Globus pallidus (tissue), 1 donor: ENCODE data around the gene C1QTNF3.
"Not testable (repeated sequence)": the region's sequence is repeated elsewhere in the genome, so short reads cannot be mapped to it uniquely, and the experiment has no call there.

ENCODE experiments used
- DNase-seq: peaks from one replicate; pipeline ENCODE4 v3.0.0-alpha.2; 2015; ENCODE audit warnings: low spot score

Gene C1QTNF3, protein sequence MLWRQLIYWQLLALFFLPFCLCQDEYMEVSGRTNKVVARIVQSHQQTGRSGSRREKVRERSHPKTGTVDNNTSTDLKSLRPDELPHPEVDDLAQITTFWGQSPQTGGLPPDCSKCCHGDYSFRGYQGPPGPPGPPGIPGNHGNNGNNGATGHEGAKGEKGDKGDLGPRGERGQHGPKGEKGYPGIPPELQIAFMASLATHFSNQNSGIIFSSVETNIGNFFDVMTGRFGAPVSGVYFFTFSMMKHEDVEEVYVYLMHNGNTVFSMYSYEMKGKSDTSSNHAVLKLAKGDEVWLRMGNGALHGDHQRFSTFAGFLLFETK

GRCh38 chr5:34043099-34043876, at the start of gene C1QTNF3:
Gene C1QTNF3 (minus strand): TSS chr5:34043213. CDS start chr5:34043125, 88 bp downstream.
- peak; percentile 26 for DNase-seq

DNA sequence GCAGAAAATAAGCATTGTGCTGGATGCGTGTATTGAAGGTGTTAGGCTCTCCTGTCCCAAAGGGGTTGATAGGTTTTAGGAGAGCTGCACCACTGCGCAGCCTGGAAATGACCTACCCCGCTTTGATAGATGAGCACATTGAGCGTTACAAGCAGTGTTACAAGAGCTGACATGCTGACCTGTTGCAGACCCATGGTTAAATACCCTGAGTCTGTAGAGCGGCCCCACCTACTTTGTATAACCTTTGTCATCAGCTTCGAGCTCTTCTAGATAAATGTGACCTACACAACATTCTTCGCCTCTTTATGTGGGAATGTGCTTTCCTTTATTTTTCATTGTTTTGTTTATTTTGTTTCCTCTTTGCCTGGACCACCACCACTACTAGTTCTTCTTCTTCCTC, 48.0 kb upstream of the C1QTNF3 start:
- not testable (repeated sequence) for DNase-seq

DNA sequence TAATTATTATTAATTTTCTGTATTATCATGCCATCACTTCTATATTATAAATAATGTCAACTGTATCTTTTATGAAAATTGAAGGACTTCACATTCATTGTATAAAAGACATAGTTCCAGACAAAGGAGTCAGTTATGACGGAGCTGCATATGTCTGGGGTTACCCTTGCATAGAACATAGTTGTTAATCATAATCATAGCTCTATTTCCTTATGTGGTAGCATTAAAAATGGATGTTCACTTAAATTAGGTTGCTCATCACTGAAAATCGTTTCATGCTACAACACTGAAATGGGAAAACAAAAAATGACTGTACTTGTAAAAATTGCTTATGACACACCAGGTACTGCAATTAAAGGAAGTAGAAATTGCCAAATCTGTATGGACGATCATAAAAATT, 46.8 kb upstream of the C1QTNF3 start:
- not testable (repeated sequence) for DNase-seq

DNA sequence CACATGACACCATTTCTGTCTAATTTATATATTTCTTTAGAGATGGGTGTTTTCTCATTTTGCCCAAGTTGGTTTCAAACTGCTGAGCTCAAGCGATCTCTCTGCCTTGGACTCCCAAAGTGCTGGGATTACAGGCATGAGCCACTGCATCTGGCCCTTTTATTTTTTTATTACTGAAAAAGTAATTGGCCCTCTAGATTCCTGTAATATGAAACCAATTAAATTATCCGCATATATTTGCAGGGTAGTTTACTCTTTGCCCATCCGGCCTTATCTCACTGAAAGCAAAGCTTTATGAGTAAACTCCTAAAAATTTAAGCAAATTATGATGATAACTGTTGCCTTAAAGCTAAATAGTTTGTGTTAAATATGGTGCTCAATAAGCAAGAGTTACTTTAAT, 44.7 kb upstream of the C1QTNF3 start:
- DNase-seq, result not testable (repeated sequence)

- not testable (repeated sequence) for DNase-seq
These were observed 40.9 kb upstream of the C1QTNF3 start for GRCh38 chr5:34083898-34084297.

DNA sequence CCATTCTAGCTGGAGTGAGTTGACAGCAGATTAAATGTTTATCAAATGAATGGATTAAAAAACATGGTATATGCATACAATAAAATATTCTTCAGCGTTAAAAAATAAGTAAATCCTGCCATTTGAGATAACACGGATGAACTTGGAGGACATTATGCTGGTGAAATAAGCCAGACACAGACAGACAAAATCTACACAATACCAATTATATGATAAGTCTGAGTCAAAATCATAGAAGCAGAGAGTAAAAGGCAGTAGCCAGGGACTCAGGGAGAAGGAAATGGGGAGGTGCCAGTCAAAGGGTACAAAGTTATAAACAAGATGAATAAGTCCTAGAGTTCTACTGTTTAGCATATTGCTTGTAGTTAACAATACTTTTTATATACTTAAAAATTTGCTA, 36.5 kb upstream of the C1QTNF3 start:
- not testable (repeated sequence) for DNase-seq

- DNase-seq, result not testable (repeated sequence)
These were observed 34.6 kb upstream of the C1QTNF3 start for GRCh38 chr5:34077636-34078035.

- not testable (repeated sequence) for DNase-seq
These were observed 33.8 kb upstream of the C1QTNF3 start for GRCh38 chr5:34076719-34077364.

- DNase-seq, result not testable (repeated sequence)
These were observed 31.5 kb upstream of the C1QTNF3 start for GRCh38 chr5:34074472-34074871.

- not testable (repeated sequence) for DNase-seq
These were observed 31.1 kb upstream of the C1QTNF3 start for GRCh38 chr5:34074071-34074470.

GRCh38 chr5:34070626-34071025, 27.6 kb upstream of the C1QTNF3 start:
- DNase-seq, result not testable (repeated sequence)

GRCh38 chr5:34064656-34065055, 21.6 kb upstream of the C1QTNF3 start:
- DNase-seq, result no peak

- DNase-seq, result no peak
These were observed 19.4 kb upstream of the C1QTNF3 start for GRCh38 chr5:34062419-34062818.

- no peak for DNase-seq
These were observed 19.0 kb upstream of the C1QTNF3 start for GRCh38 chr5:34061993-34062392.

GRCh38 chr5:34059977-34060376, 17.0 kb upstream of the C1QTNF3 start:
- no peak for DNase-seq

DNA sequence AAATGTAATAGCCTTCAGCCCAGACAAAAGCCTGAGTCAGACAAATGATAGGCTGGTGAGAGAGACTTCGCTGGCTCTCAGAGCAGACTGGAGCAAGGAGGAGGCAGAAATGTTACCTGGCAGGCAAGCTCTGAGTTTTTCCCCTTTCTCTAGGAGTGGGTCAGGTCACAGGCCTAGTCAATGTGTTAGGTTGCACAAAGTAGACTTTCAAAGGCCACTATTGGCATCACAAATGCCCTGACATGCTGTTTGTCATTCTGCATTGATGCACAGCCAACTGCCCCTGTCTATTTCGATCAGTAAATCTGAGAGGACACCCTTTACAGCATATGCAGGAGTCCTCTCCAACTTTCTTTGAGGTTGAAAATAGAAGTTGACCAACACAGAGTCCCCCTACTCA, 15.5 kb upstream of the C1QTNF3 start:
- no peak for DNase-seq

GRCh38 chr5:34057569-34057968, 14.6 kb upstream of the C1QTNF3 start:
- no peak for DNase-seq

DNA sequence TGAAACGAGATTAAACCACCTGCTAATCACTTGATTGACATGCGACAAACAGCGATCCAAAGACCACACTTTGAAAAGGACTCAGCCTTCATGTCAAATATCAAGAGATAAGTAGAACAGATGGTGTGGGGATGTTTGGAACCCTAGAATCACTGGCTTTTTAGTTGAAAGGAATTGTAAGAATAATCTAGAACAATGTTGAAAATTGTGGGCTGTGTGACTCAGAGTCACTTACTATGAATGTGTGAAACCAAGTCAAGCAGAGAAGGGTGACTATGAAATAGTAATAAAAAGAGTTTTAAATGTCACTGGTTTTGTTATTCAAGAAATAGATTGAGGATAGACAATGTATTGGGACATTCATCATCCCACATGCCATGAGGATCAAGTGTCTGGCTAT, 14.1 kb upstream of the C1QTNF3 start:
- no peak for DNase-seq

DNA sequence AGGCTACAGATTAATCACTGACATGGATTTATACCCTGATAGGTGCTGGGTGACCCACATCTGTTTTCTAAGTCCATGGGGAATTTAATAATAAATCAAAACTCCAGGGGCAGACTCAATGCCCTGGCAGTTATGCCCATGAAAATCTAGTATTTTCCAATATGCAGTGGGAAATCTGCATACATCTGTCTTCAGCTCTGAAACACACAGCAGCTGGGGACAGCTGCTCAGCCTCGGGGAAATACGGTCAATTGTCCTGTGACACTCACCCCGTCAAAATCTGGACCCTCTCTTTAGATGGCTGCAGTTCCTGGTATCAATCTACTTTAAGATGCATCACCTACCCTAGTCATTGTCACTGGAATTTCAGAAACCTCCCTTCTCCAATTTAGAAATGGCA, 12.7 kb upstream of the C1QTNF3 start:
- no peak for DNase-seq

DNA sequence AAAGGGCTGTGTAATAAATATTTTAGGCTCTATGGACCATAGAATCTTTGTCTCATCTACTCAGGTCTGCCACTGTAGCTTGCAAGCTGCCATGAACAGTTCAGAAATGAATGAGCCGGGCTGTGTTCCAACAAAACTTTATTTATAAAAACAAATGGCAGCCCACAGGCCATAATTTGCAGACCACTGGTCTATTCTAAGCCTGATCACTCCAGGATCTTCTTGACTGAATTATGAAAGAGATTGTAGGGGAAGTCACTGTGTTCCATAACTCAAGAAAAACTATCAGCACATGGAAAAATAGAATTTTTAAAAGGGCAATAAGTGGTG, 11.4 kb upstream of the C1QTNF3 start:
- no peak for DNase-seq

GRCh38 chr5:34053571-34054399, 10.8 kb upstream of the C1QTNF3 start:
- no peak for DNase-seq

DNA sequence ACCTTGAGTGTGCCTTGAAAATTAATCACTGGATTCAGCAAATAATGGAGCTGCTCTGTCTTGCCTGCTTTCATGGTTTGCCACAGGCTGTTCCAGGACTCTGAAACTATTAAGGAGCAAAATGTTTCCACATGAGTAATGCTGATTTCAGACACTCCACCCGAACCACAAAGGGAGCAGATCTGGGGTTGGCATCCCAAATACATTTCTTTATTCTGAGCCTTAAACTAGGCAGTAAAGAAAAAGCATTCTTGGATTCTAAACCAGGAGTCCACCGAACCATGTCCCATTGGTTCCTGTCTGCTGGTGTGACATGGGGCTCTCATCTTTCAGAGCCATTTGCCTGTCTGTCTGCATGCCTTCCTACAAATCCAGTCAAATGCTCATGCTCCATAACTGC, 10.1 kb upstream of the C1QTNF3 start:
- no peak for DNase-seq
